Measurements from ENCODE around the gene FXYD1.
"Not testable (repeated sequence)": the region's sequence is repeated elsewhere in the genome, so short reads cannot be mapped to it uniquely, and the experiment has no call there.

The FXYD1 gene

GRCh38 chr19:35143231-35143715 lies 4.6 kb downstream of the FXYD1 start, which contains the start of gene FXYD7:
Gene FXYD7 (plus strand): TSS chr19:35143255. CDS start chr19:35143334, 79 bp downstream.
- DNase-seq (ENCODE audit: low read depth), result no peak

GRCh38 chr19:35143818-35144217 lies 5.2 kb downstream of the FXYD1 start:
- DNase-seq (ENCODE audit: low read depth), result no peak

- no peak for DNase-seq (ENCODE audit: low read depth)
These were observed 5.6 kb downstream of the FXYD1 start for GRCh38 chr19:35144259-35144599.

GRCh38 chr19:35144600-35145436 lies 6.2 kb downstream of the FXYD1 start:
- no peak for DNase-seq (ENCODE audit: low read depth)

GRCh38 chr19:35146746-35147459 lies 8.3 kb downstream of the FXYD1 start:
- DNase-seq (ENCODE audit: low read depth), result no peak

GRCh38 chr19:35149463-35149862 lies 10.8 kb downstream of the FXYD1 start:
- no peak for DNase-seq (ENCODE audit: low read depth)

- no peak for DNase-seq (ENCODE audit: low read depth)
These were observed 11.8 kb downstream of the FXYD1 start for GRCh38 chr19:35150445-35150844.

GRCh38 chr19:35151273-35152065 lies 12.8 kb downstream of the FXYD1 start:
- no peak for DNase-seq (ENCODE audit: low read depth)

- DNase-seq (ENCODE audit: low read depth), result not testable (repeated sequence)
These were observed 14.5 kb downstream of the FXYD1 start for GRCh38 chr19:35153129-35153522.

- DNase-seq (ENCODE audit: low read depth), result peak; percentile 61
These were observed 15.3 kb downstream of the FXYD1 start for GRCh38 chr19:35153701-35154524.

GRCh38 chr19:35154525-35155406 lies 16.1 kb downstream of the FXYD1 start, which contains the start of gene FXYD5:
Gene FXYD5 (plus strand): TSS chr19:35154735. CDS start chr19:35155551, 816 bp downstream.
- DNase-seq (ENCODE audit: low read depth), result peak; percentile 71

- DNase-seq (ENCODE audit: low read depth), result no peak
These were observed 16.8 kb downstream of the FXYD1 start for GRCh38 chr19:35155441-35155840.

GRCh38 chr19:35155981-35156672 lies 17.5 kb downstream of the FXYD1 start:
- no peak for DNase-seq (ENCODE audit: low read depth)

GRCh38 chr19:35156673-35157014 lies 18.0 kb downstream of the FXYD1 start:
- no peak for DNase-seq (ENCODE audit: low read depth)

- DNase-seq (ENCODE audit: low read depth), result no peak
These were observed 18.8 kb downstream of the FXYD1 start for GRCh38 chr19:35157431-35157830.

GRCh38 chr19:35159606-35160005 lies 21.0 kb downstream of the FXYD1 start:
- no peak for DNase-seq (ENCODE audit: low read depth)

GRCh38 chr19:35160629-35161433 lies 22.2 kb downstream of the FXYD1 start:
- DNase-seq (ENCODE audit: low read depth), result no peak

GRCh38 chr19:35161434-35161743 lies 22.8 kb downstream of the FXYD1 start:
- DNase-seq (ENCODE audit: low read depth), result no peak
